NCI-H2227 treated with DMSO at 0.1 percent for 48 hours (cell line): ENCODE measurements around the gene LYPD6.

Source experiments
- DNase-seq: peaks from one replicate; lab custom pipeline; 2025; lab: John Stamatoyannopoulos, UW

The LYPD6 gene

GRCh38 chr2:149348291-149348690 is 17.9 kb downstream of the LYPD6 start:
- no peak for DNase-seq

DNA sequence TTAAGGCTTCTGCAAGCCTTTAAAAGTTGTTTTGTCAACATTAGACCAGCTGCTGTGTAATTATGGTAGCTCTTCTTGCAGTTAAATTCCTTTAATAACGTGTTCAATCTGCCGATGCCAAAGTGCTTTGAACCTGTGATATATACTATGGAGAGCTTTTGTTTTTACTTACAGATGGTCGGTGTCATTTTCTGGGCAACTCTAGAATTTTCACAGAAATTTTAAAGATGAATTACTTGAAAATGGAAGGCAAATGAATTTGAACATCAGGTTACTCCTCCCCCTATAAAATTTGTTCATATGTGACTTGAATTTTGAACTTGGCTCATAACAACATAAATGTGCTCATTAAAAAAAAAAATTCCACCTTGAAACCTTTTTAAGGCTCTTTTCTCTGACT is 23.0 kb downstream of the LYPD6 start:
- no peak for DNase-seq

DNA sequence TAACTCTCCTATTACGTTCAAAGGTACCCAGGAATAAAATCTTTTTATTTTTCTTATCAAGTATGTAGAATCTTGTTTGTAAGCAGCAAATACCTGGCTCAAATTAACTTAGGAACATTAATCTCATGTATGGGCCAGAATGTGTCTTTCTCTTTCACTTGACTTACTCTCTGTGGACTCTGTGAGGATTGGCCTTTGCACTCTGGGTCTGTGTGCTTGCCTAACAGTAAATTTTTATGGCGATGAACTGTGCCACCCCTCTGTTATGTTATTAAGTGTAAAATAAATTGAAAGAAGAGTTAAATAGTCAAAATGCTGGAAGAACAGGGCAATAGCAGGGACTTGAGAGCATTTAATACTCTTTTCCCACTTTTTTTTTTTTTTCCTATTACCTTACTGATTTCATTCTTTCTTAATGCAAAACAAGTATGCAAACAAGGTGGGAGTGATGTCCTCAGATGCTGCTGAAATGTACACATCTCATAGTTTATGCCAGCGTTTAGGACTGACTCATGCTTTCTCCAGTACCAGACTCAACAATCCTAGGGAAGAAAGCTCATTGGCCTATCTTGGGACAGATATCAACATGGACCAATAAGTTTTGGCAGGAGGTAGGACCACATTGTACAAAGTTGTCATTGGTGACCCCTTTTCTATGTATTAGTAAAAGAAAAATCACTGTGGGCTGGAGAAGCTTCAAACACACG is 25.5 kb downstream of the LYPD6 start:
- no peak for DNase-seq

- DNase-seq: no peak
These were observed 26.7 kb downstream of the LYPD6 start for GRCh38 chr2:149357058-149357457.

DNA sequence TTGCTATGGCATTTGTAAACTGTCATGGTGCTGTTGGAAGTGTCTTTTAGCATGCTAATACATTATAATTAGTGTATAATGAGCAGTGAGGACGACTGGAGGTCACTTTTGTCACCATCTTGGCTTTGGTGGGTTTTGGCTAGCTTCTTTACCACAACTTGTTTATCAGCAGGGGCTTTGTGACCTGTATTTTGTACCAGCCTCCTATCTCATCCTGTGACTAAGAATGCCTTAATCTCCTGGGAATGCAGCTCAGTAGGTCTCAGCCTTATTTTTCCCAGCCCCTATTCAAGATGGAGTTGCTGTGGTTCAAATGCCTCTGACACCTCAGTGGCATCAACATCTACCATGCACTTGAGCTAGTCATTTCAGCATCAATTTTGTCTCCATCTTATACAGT is 29.7 kb downstream of the LYPD6 start:
- no peak for DNase-seq

- DNase-seq: no peak
These were observed 33.6 kb downstream of the LYPD6 start for GRCh38 chr2:149363958-149364357.

DNA sequence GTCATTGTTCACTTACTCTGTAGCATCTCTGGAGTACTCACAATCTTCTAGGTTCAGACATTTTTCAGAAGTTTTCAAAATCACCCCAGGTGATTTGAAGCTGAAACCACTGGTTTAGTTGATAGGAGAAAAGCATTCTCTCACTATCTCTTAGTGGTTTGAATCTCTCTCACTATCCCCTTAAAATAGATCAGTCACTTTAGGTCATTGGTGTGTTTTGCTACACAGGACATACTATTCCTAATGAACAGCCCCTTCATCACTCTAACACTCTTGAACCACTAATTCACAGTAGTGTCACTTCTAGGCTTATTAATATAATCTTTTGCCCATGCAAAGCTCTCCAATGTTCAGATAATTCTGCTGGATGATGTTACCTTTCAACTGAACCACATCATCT is 34.5 kb downstream of the LYPD6 start:
- no peak for DNase-seq

- no peak for DNase-seq
These were observed 35.7 kb downstream of the LYPD6 start for GRCh38 chr2:149365931-149366583.

DNA sequence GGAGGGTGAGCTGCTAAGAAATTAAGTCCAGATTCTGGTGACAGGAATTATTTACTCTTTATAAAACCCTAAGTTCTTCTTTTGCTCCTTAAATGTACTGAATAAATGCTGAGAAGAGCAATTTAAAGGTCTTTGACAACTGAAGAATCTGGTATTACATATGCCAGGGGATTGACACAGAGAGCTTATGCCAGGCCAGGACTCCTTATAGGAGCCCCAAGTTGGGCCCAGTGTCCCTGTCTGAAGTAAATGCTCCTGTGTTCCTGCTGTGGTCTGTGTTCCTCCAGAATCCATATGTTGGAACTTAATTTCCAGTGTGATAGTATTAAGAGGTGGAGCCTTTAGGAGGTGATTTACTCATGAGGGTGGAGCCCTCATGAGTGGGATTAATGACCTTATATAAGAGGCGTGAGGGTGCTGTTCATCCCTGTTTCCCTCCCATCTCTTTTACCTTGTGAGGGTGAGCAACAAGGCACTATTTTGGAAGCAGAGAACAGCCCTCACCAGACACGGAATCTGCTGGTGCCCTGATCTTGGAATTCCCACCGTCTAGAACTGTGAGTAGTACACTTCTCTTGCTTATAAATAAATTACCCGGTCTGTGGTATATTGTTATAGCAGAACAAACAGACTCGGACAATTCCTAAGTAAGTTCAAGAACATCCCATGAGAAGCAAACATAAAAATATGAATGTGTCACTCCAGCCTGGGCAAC is 39.8 kb downstream of the LYPD6 start:
- no peak for DNase-seq

GRCh38 chr2:149371476-149371875 is 41.1 kb downstream of the LYPD6 start:
- DNase-seq: no peak

DNA sequence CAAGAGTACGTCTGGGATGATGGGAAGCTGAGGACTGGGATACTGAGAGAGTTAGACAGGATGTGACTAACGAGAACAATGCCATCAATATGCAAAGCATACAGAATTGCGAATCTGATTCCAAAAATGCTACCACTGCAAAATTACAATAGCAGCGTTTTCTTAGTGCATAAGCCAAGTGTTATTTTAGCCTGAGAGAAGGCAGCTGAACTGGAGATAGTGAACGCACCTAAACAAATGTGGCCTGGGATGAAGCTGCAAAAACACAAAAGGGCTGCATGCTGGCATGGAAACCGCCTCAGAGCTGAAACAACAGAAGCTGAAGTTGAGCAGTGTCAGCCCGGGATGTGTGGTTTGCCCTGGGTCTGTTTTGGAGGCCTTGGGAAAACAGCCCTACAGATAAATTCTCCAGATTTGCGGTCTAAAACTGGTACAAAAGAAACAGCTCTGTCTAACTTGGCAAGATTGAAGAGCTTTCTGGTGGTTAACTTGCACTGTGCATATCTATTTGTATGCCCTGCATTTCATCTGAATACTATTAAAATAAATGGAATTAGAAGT is 45.5 kb downstream of the LYPD6 start:
- no peak for DNase-seq

DNA sequence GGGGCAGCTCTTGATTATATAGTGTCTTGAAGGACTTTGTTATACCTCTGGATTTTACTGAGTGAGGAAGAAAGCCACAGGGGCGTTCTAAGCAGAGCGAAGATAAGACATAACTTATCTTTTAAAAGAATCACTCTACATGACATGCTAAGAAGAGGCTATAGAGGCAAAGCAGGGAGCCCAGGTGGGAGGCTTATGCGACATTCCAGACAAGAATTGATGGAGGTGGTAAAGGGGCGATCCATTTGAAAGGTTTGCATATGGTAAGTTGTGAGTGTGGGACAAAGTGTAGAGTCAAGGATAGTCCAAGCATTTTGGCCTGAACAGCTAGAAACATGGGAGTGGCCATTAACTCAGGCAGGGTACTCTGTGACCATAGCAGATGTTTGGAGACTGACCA is 49.8 kb downstream of the LYPD6 start:
- DNase-seq: no peak

DNA sequence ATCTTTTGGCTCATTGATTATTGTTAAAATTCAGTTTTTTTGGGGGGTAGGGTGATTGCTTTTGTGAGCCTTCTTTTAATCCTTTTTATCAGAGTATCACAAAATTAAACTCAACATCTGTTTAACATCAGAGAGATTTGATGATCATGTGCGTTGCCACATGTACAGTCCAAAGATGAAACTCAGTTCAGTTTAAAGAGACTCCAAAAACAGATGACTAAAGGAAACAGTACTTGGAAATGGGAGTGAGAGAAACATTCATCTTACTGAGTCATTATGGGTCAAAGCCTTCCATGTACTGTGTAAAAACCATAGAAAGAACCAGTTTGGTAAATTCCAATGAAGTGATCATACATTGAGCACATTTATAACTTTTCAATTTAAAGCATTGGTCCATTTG is 53.0 kb downstream of the LYPD6 start:
- DNase-seq: no peak

GRCh38 chr2:149385350-149385749 is 55.0 kb downstream of the LYPD6 start:
- DNase-seq: no peak

DNA sequence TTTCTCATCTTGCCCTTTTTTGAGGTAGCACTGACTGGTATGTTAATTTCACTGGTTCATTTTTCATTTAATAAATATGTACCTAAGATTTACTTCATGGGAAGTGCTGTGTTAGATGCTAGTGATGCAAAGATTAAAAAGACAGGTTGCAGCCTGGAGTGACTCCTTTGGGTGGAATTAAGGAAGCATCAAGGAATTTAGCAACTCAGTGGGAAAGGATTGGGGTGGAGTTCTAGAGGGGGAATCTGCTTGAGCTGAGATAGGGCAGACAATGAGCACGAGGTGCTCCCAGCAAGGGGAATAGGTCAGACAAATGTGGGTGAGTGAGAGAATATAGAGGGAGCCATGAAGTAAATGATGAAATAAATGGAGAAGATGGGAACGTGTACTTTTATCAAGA is 57.0 kb downstream of the LYPD6 start:
- DNase-seq: no peak

GRCh38 chr2:149388120-149388816 is 57.9 kb downstream of the LYPD6 start:
- no peak for DNase-seq

DNA sequence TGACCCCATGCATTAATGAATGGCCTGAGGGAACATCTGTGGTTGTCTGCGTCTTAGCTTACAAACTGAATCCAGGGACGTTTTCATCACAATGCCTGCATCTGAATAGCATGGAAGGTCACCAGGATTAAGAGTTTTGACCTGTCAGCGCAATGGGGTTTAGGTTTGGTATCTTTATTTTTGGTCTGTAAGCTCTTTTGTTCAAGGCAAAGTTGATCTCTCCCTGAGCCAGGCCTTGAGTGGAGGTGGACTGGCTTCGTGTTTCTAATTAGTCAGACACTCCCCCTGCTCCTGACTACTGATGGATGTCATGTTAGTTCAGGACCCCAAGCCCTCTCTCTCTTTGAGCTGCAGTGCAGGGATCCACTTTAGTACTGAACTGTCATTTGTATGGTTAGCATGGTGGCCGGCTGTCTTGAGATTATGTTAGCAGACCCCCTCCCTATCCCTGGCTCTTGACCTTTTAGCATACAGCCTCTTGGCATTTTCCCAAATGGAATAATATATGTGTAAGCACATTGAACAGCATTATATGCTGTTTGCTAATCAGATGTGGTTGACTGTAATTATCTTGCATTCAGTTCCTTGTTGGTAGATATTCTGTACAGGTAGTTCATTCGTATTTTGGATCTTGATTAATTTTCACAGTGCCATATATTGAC is 59.2 kb downstream of the LYPD6 start:
- DNase-seq: no peak

GRCh38 chr2:149393614-149394013 is 63.2 kb downstream of the LYPD6 start:
- no peak for DNase-seq

DNA sequence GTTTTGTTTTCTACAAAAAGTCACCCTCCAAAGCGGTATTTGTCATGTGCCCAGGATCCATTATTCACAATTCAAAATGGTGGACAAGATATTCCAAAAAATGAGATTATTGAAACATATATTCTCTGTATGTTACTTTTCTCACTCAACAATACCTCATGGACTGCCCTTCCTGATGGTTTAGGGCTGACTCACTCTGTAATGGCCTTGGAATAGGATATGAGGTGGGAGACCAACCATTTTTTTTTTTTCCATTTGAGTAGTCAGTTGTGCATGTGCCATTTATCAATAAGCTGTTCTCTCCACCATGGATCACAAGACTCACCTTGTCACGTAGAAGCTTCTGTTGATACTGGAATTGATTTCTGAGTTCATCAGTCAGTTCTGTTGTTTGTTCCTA is 64.5 kb downstream of the LYPD6 start:
- no peak for DNase-seq

GRCh38 chr2:149399934-149400615 is 69.7 kb downstream of the LYPD6 start:
- DNase-seq: peak; percentile 77

- DNase-seq: no peak
These were observed 70.6 kb downstream of the LYPD6 start for GRCh38 chr2:149400997-149401396.
